ENCODE data around the gene IL17REL. TPM values are rescaled to one million over a fixed set of nuclear protein-coding genes. Genes with fewer than 3 reads are reported as not detected.

Gene IL17REL
- total and polyA plus RNA-seq, 2 of the 13 experiments (the other 11 are each of a cell fraction or from before 2014, with no cell fraction given): not detected

GRCh38 chr22:49965091-49966040 lies 47.2 kb downstream of the IL17REL start (continued):
- no peak for TF ChIP-seq HNF1B (CRISPR knock-in tag; IDR thresholded peaks at IDR 0.05)
- TF ChIP-seq ZMAT3 (CRISPR knock-in tag; conservative IDR thresholded peaks at IDR 0.05): 0 out of 2 replicates have a peak, but pooled peaks have one; percentile 18
- TF ChIP-seq KDM2A (CRISPR knock-in tag; IDR thresholded peaks at IDR 0.05; ENCODE audit: borderline replicate concordance, low read depth): peak; percentile 35; the same call in 1 of the 2 replicates
- no peak for TF ChIP-seq HES4 (CRISPR knock-in tag; IDR thresholded peaks at IDR 0.05; ENCODE audit: borderline replicate concordance)
- peak; percentile 32; the same call in 1 of the 2 replicates for TF ChIP-seq POLR2AphosphoS5 (IDR thresholded peaks at IDR 0.05; ENCODE audit: low read depth, low read length)
- peak; percentile 25; the same call in 1 of the 2 replicates for TF ChIP-seq POLR2AphosphoS2 (IDR thresholded peaks at IDR 0.05; ENCODE audit: low read depth, low read length)
- TF ChIP-seq ZNF709 (CRISPR knock-in tag; IDR thresholded peaks at IDR 0.05): 0 out of 2 replicates have a peak, but pooled peaks have one; percentile 36
- TF ChIP-seq PCBP1 (IDR thresholded peaks at IDR 0.05; ENCODE audit: borderline replicate concordance, low read depth, low read length): 0 out of 2 replicates have a peak, but pooled peaks have one; percentile 44
- TF ChIP-seq ZNF761 (CRISPR knock-in tag; conservative IDR thresholded peaks at IDR 0.05): 0 out of 2 replicates have a peak, but pooled peaks have one; percentile 38
- TF ChIP-seq KLF11 (CRISPR knock-in tag; IDR thresholded peaks at IDR 0.05): no peak
- peak; percentile 34; the same call in 1 of the 2 replicates for TF ChIP-seq ZNF501 (CRISPR knock-in tag; IDR thresholded peaks at IDR 0.05)
- no peak for TF ChIP-seq ZSCAN29 (CRISPR knock-in tag; conservative IDR thresholded peaks at IDR 0.05)
- TF ChIP-seq ZNF354B (CRISPR knock-in tag; IDR thresholded peaks at IDR 0.05): no peak
- no peak for TF ChIP-seq ZNF512B (CRISPR knock-in tag; IDR thresholded peaks at IDR 0.05; ENCODE audit: borderline replicate concordance)
- TF ChIP-seq ZNF567 (CRISPR knock-in tag; IDR thresholded peaks at IDR 0.05; ENCODE audit: borderline replicate concordance): no peak

All from HepG2 (cell line).